Activated naive CD8-positive, alpha-beta T cell (primary cell): Measurements from ENCODE around the gene WFS1.

Experiments
- H3K27ac Mint-ChIP-seq: one replicate; pipeline ENCODE4 v1.8.0; 2021; ENCODE audit warnings: mixed read lengths
- H3K27me3 Mint-ChIP-seq: one replicate; pipeline ENCODE4 v1.8.0; 2021; ENCODE audit warnings: mixed read lengths
- H3K36me3 Mint-ChIP-seq: one replicate; pipeline ENCODE4 v1.8.0; 2021; ENCODE audit warnings: mixed read lengths
- H3K4me1 Mint-ChIP-seq: one replicate; pipeline ENCODE4 v1.8.0; 2021; ENCODE audit warnings: low read depth, mixed read lengths
- H3K4me3 Mint-ChIP-seq: one replicate; pipeline ENCODE4 v1.8.0; 2021; ENCODE audit warnings: mild to moderate bottlenecking, mixed read lengths
- H3K9me3 Mint-ChIP-seq: one replicate; pipeline ENCODE4 v1.8.0; 2021; ENCODE audit warnings: low read depth, mixed read lengths

The WFS1 gene

GRCh38 chr4:6324999-6325787, 55.5 kb downstream of the WFS1 start:
- H3K4me1 Mint-ChIP-seq, result no peaks in the 10 kb centered on the region
- H3K4me3 Mint-ChIP-seq, result no peak overlapping the region

GRCh38 chr4:6325788-6326290, 56.2 kb downstream of the WFS1 start:
- Mint-ChIP-seq H3K36me3 (no peaks in the 10 kb centered on the region), H3K4me1 (no peaks in the 10 kb centered on the region), H3K9me3 (no peaks in the 10 kb centered on the region), H3K27ac (no peak overlapping the region), H3K4me3 (no peak overlapping the region), H3K27me3 (peaks cover 9% of the 10 kb centered on the region)

More at GRCh38 chr4:6324999-6325787, 55.5 kb downstream of the WFS1 start:
- Mint-ChIP-seq H3K27ac (no peak overlapping the region), H3K9me3 (no peaks in the 10 kb centered on the region), H3K36me3 (no peaks in the 10 kb centered on the region), H3K27me3 (peaks cover 10% of the 10 kb centered on the region)

GRCh38 chr4:6326312-6327060, 56.8 kb downstream of the WFS1 start:
- H3K27me3 Mint-ChIP-seq, result peaks cover 9% of the 10 kb centered on the region
- H3K9me3 Mint-ChIP-seq, result no peaks in the 10 kb centered on the region
- no peak overlapping the region for H3K27ac Mint-ChIP-seq
- no peaks in the 10 kb centered on the region for H3K4me1 Mint-ChIP-seq
- H3K36me3 Mint-ChIP-seq, result no peaks in the 10 kb centered on the region
- H3K4me3 Mint-ChIP-seq, result no peak overlapping the region

GRCh38 chr4:6327220-6327917, 57.7 kb downstream of the WFS1 start:
- H3K27me3 Mint-ChIP-seq, result peaks cover 9% of the 10 kb centered on the region
- H3K4me1 Mint-ChIP-seq, result no peaks in the 10 kb centered on the region
- H3K9me3 Mint-ChIP-seq, result no peaks in the 10 kb centered on the region
- H3K36me3 Mint-ChIP-seq, result no peaks in the 10 kb centered on the region
- H3K4me3 Mint-ChIP-seq, result no peak overlapping the region
- no peak overlapping the region for H3K27ac Mint-ChIP-seq

- no peaks in the 10 kb centered on the region for H3K4me1 Mint-ChIP-seq
- H3K36me3 Mint-ChIP-seq, result no peaks in the 10 kb centered on the region
- no peak overlapping the region for H3K27ac Mint-ChIP-seq
- H3K27me3 Mint-ChIP-seq, result peaks cover 14% of the 10 kb centered on the region
- no peaks in the 10 kb centered on the region for H3K9me3 Mint-ChIP-seq
- H3K4me3 Mint-ChIP-seq, result no peak overlapping the region
These were observed 58.9 kb downstream of the WFS1 start for GRCh38 chr4:6328526-6328925.

GRCh38 chr4:6329478-6330383, 60.1 kb downstream of the WFS1 start:
- Mint-ChIP-seq H3K36me3 (no peaks in the 10 kb centered on the region), H3K4me3 (no peak overlapping the region), H3K4me1 (no peaks in the 10 kb centered on the region), H3K27ac (no peak overlapping the region), H3K9me3 (no peaks in the 10 kb centered on the region), H3K27me3 (peaks cover 14% of the 10 kb centered on the region)

GRCh38 chr4:6330384-6330767, 60.7 kb downstream of the WFS1 start:
- Mint-ChIP-seq H3K4me3 (no peak overlapping the region), H3K27ac (no peak overlapping the region), H3K9me3 (no peaks in the 10 kb centered on the region), H3K36me3 (no peaks in the 10 kb centered on the region), H3K4me1 (no peaks in the 10 kb centered on the region), H3K27me3 (peaks cover 19% of the 10 kb centered on the region)

GRCh38 chr4:6331018-6331417, 61.4 kb downstream of the WFS1 start:
- Mint-ChIP-seq H3K27ac (no peak overlapping the region), H3K4me3 (no peak overlapping the region), H3K4me1 (no peaks in the 10 kb centered on the region), H3K9me3 (no peaks in the 10 kb centered on the region), H3K27me3 (peaks cover 18% of the 10 kb centered on the region), H3K36me3 (no peaks in the 10 kb centered on the region)

GRCh38 chr4:6331468-6331867, 61.8 kb downstream of the WFS1 start:
- Mint-ChIP-seq H3K27me3 (peaks cover 15% of the 10 kb centered on the region), H3K9me3 (no peaks in the 10 kb centered on the region), H3K4me3 (no peak overlapping the region), H3K36me3 (no peaks in the 10 kb centered on the region), H3K27ac (no peak overlapping the region), H3K4me1 (no peaks in the 10 kb centered on the region)

- H3K4me1 Mint-ChIP-seq, result no peaks in the 10 kb centered on the region
- peaks cover 19% of the 10 kb centered on the region for H3K27me3 Mint-ChIP-seq
- no peak overlapping the region for H3K4me3 Mint-ChIP-seq
- no peaks in the 10 kb centered on the region for H3K36me3 Mint-ChIP-seq
- no peaks in the 10 kb centered on the region for H3K9me3 Mint-ChIP-seq
- no peak overlapping the region for H3K27ac Mint-ChIP-seq
These were observed 62.5 kb downstream of the WFS1 start for GRCh38 chr4:6332042-6332668.

GRCh38 chr4:6332669-6333050, 63.0 kb downstream of the WFS1 start:
- Mint-ChIP-seq H3K4me3 (no peak overlapping the region), H3K36me3 (no peaks in the 10 kb centered on the region), H3K27ac (no peak overlapping the region), H3K4me1 (peaks cover 3% of the 10 kb centered on the region), H3K27me3 (peaks cover 19% of the 10 kb centered on the region), H3K9me3 (no peaks in the 10 kb centered on the region)

GRCh38 chr4:6333301-6334202, 63.9 kb downstream of the WFS1 start:
- Mint-ChIP-seq H3K36me3 (no peaks in the 10 kb centered on the region), H3K4me1 (peaks cover 12% of the 10 kb centered on the region)

GRCh38 chr4:6334203-6334887, 64.7 kb downstream of the WFS1 start:
- Mint-ChIP-seq H3K9me3 (no peaks in the 10 kb centered on the region), H3K27ac (no peak overlapping the region), H3K27me3 (peaks cover 21% of the 10 kb centered on the region), H3K4me3 (no peak overlapping the region), H3K36me3 (no peaks in the 10 kb centered on the region), H3K4me1 (peaks cover 13% of the 10 kb centered on the region)

More at GRCh38 chr4:6333301-6334202, 63.9 kb downstream of the WFS1 start:
- no peak overlapping the region for H3K4me3 Mint-ChIP-seq
- peaks cover 18% of the 10 kb centered on the region for H3K27me3 Mint-ChIP-seq
- no peak overlapping the region for H3K27ac Mint-ChIP-seq
- no peaks in the 10 kb centered on the region for H3K9me3 Mint-ChIP-seq
